Endometrial microvascular endothelial cells (primary cell): ENCODE results near the gene MT1B. TPM values are rescaled to one million over a fixed set of nuclear protein-coding genes. Genes with fewer than 3 reads are reported as not detected.

Experiments used
- in situ Hi-C: cut with HindIII; loops from 2 replicates; pipeline ENCODE4 v1.10.0; 2017; ENCODE audit warnings: low sequenced_read_pairs, low pct_unique_long_range_greater_than_20kb; ENCODE audit errors: inconsistent ontology term
- total RNA-seq: library from RNA; depleted of rRNA; stranded (reverse); fragments of >200 nt; gene quantifications from one replicate; pipeline ENCODE4 v1.2.3, GENCODE V29; 2015; ENCODE audit errors: inconsistent ontology term

The MT1B gene
- total RNA-seq, 1 donor from 2014 or later = not detected

DNA sequence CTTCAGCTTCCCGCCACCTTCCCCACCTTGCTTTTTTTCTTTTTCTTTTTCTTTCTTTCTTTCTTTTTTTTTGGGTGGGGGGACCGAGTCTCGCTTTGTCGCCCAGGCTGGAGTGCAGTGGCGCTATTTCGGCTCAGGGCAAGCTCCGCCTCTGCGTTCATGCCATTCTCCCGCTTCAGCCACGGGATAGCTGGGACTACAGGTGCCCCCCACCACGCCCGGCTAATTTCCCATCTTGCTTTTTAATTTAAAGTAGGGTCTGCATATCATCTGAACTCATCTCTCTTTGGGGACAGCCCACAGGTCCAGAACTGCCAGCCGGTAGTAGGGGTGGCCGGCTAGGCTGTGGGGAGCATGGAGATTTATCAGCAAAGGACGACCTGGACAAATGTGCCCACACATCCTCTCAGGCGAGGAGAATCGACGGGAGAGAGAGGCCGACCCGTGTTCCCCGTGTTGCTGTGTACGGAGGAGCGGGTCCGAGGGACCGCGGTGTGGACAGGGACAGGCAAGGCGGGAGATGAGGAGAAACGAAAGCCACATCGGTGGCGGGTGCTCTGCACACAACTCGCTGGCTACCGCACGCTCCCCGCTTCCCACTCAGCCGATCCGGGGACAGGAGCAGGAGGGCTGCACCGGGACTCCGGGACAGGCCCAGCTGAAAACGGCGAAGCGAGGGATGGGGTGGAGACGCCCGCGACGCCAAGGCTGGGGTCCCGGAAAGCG, 16.8 kb upstream of the MT1B start:
- in situ Hi-C loops = no loop called here

DNA sequence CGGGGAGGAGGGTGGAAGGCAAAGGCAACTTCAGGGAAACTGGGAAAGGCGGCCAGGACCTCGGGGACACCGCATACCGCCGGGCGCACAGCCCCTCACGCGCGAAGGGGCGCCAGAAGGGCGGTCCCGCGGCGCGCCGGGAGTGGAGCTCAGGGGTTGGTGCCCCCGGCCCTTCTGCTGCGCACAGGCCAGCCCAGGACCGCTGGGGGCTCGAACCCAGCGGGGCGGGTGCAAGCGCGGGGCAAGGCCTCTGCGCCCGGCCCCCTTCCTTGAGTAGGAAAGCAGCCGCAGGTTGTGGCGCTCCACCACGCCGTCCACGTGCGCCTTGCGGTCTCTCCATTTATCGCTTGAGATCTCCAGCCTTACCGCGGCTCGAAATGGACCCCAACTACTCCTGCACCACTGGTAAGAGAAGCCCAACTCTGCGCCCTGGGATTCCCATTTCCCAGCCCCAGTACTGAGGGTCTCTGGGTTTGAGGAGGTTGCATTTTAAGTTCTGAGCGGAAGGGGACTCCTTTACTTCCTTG, 16.2 kb upstream of the MT1B start:
- in situ Hi-C loops = no loop called here

DNA sequence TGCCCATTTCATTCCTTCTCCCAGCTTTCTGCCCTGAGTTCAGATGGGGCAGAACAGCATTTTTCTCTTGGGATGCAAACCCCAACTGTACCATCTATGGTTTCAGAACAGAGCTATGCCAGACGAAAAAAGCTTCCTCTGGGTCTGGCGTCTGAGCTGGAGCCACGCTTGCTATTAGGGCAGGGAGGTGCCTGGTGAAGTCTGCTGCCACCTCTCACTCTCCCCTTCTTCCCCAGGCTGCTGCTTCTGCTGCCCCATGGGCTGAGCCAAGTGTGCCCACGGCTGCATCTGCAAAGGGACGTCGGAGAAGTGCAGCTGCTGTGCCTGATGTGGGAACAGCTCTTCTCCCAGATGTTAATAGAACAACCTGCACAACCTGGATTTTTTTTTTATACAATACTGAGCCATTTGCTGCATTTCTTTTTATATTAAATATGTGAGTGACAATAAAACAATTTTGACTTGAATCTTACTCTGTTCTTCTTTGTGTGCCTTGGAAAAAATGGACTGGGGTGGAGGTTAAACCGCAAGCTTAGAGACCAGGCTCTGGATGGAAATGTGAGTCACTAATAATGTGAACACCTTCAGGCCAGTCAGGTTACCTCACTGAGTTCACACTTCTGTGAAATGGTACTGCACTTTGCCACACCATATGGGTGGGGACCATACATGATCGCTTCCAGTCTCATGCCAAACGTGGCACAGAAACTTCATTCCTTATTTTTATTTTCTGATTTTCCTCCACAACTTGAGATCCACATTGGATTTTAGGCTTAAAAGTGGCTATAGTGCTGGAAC, 14.9 kb upstream of the MT1B start:
- in situ Hi-C loops = no loop called here

DNA sequence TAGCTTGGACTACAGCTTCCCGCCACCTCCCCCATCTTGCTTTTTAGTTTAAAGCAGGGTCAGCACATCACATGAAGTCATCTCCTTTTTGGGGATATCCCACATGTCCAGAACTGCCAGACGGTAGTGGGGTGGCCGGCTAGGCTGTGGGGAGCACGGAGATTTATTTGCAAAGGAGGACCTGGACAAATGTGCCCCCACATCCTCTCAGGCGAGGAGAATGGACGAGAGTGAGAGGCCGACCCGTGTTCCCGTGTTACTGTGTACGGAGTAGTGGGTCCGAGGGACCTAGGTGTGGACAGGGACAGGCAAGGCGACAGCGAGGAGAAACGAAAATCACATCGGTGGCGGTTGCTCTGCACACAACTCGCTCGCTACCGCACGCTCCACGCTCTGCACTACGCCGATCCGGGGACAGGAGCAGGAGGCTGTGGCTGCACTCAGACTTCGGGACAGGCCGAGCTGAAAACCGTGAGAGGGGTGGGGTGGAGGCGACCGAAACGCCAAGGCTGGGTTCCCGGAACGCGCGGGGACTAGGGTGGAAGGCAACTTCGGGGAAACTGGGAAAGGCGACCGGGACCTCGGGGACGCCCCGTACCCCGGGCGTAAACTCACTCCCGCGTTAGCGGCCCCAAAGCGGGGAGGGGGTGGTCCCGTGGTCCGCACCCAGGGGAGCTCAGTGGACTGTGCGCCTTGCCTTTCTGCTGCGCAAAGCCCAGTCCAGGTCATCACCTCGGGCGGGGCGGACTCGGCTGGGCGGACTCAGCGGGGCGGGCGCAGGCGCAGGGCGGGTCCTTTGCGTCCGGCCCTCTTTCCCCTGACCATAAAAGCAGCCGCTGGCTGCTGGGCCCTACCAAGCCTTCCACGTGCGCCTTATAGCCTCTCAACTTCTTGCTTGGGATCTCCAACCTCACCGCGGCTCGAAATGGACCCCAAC, 13.6 kb upstream of the MT1B start, which contains the start of gene MT1A:
MT1A (plus strand) TSS at position 853 of the 937 bp plus-strand sequence; CDS start at position 926, 73 bp downstream.
- in situ Hi-C loops = no loop called here

DNA sequence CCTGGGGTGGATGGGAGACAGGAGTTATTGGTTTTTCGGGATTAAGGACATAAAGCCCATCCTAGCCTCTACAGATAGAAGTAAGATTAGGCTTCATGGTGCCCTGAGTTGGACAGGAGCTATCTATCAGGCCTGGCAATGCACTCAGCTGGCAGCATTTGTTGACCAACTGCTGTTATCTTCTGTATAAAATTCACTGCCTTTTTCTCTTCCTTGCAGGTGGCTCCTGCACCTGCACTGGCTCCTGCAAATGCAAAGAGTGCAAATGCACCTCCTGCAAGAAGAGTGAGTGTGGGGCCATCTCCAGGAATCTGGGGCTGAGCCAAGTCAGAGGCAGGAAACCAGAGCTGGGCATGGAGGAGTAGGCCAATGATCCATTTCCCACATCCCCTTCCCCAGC, 12.6 kb upstream of the MT1B start:
- in situ Hi-C loops = no loop called here

GRCh38 chr16:56640076-56640475, 11.6 kb upstream of the MT1B start:
- in situ Hi-C loops = no loop called here

- in situ Hi-C loops = no loop called here
Measured at GRCh38 chr16:56641166-56641565, 10.5 kb upstream of the MT1B start.

- in situ Hi-C loops = no loop called here
Measured at GRCh38 chr16:56643080-56643778, 8.5 kb upstream of the MT1B start.

GRCh38 chr16:56643833-56644232, 7.9 kb upstream of the MT1B start:
- in situ Hi-C loops = no loop called here

GRCh38 chr16:56645311-56645710, 6.4 kb upstream of the MT1B start:
- in situ Hi-C loops = no loop called here

- in situ Hi-C loops = no loop called here
Measured at GRCh38 chr16:56645838-56646237, 5.8 kb upstream of the MT1B start.

GRCh38 chr16:56647641-56648431, 3.9 kb upstream of the MT1B start:
- in situ Hi-C loops = no loop called here

- in situ Hi-C loops = no loop called here
Measured at GRCh38 chr16:56649271-56649670, 2.4 kb upstream of the MT1B start.

DNA sequence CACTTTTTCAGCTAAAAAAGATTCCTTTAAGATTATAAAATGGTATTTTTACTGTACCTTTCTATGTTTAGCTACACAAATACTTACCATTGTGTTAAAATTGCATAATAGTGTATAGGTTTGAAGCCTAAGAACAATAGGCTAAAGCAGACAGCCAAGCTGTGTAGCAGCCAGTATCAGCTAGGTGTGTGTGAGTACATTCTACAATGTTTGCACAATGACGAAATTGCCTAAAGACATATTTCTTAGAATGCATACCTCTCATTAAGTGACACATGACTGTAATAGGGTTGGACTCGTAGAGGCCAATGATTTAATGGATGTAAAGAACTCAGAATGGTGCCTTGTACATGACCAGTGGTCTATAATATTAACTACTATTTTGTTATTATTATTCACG, 1.9 kb upstream of the MT1B start:
- in situ Hi-C loops = no loop called here

GRCh38 chr16:56652600-56652999, 914 bp downstream of the MT1B start:
- in situ Hi-C loops = no loop called here

- in situ Hi-C loops = no loop called here
Measured at GRCh38 chr16:56653218-56653617, 1.5 kb downstream of the MT1B start.

DNA sequence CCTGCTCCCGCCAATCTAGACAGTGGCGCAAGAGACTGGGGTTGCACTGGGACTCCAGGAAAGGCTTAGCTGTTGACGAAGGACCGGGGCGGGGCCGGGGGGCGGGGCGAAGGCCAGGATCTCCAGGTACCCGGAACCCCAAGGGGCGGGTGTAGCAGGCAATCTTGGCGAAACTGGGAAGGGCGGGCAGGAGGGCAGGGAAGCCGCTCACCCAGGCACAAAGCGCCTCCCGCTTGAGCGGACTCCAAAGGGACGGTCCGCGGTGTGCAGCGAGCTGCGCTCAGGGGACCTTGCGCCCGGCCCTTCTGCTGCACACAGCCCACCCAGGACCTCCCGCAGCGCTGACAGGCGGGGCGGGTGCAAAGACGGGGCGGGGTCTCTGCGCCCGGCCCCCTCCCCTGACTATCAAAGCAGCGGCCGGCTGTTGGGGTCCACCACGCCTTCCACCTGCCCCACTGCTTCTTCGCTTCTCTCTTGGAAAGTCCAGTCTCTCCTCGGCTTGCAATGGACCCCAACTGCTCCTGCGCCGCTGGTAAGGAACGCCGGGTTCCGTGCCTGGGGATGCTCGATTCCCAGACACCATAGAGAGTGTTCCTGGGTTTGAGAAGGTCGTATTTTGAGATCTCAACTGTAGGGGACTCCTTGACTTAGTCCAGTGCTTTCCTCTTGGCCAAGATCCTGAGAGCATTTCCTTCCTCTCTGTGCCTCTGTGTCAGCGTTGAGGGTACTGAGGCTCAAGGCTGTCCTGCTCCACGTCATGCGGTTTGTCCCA, 6.1 kb downstream of the MT1B start, which contains the start of gene MT1F:
MT1F (plus strand) TSS at position 405 of the 772 bp plus-strand sequence; CDS start at position 505, 100 bp downstream.
- in situ Hi-C loops = no loop called here
